DND-41 (cell line): ENCODE results near the gene FKBP14.

Experiments
- EZH2 ChIP-seq: IDR thresholded peaks from 3 replicates; pipeline ENCODE4 v1.6.1; 2012; ENCODE audit warnings: borderline replicate concordance, low read depth, mild to moderate bottlenecking, moderate library complexity, low read length, inconsistent platforms; ENCODE audit not compliant: severe bottlenecking
- TF ChIP-seq, protein P1 (sequence below): IDR thresholded peaks from 2 replicates; pipeline ENCODE4 v1.5.1; 2012; ENCODE audit warnings: borderline replicate concordance, low read length, moderate library complexity, mild to moderate bottlenecking; ENCODE audit not compliant: poor library complexity, severe bottlenecking; ENCODE audit errors: extremely low read depth

DNA sequence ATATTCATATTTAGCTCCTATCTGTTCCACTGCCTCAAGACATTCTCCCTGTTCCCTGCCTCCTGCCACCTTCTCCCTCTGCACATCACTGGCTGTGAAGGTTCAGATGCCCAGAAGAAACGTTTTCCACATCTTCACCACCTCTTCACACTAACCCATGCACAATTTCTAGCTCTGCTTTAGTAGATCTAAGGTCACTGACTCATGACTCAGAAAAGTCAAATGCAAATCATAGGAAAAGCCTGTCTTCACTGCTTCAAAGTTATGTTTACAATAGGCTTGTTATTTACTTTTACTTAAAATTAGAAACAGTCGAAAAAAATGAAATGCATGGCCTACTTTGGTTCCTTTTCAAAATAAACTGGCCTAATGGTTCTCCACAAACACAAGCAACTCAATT lies 39.4 kb downstream of the FKBP14 start:
- TF ChIP-seq, protein P1, sequence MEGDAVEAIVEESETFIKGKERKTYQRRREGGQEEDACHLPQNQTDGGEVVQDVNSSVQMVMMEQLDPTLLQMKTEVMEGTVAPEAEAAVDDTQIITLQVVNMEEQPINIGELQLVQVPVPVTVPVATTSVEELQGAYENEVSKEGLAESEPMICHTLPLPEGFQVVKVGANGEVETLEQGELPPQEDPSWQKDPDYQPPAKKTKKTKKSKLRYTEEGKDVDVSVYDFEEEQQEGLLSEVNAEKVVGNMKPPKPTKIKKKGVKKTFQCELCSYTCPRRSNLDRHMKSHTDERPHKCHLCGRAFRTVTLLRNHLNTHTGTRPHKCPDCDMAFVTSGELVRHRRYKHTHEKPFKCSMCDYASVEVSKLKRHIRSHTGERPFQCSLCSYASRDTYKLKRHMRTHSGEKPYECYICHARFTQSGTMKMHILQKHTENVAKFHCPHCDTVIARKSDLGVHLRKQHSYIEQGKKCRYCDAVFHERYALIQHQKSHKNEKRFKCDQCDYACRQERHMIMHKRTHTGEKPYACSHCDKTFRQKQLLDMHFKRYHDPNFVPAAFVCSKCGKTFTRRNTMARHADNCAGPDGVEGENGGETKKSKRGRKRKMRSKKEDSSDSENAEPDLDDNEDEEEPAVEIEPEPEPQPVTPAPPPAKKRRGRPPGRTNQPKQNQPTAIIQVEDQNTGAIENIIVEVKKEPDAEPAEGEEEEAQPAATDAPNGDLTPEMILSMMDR, result no peak
- TF ChIP-seq EZH2, result no peak
